ENCODE results near the gene PDE4D. TPM values are rescaled to one million over a fixed set of nuclear protein-coding genes. Genes with fewer than 3 reads are reported as not detected.
"Not testable (repeated sequence)": the region's sequence is repeated elsewhere in the genome, so short reads cannot be mapped to it uniquely, and the experiment has no call there.

Gene PDE4D
- total RNA-seq, 1 donor = 12.7 TPM

GRCh38 chr5:59001716-59002115 lies 891.8 kb downstream of the PDE4D start:
- TF ChIP-seq CTCF (IDR thresholded peaks at IDR 0.05; ENCODE audit: insufficient read depth, low read length) = no peak
- no peak for DNase-seq (ENCODE audit: low read depth)
- no peak overlapping the region for H3K4me3 ChIP-seq (ENCODE audit: low read depth, low read length)

GRCh38 chr5:59001154-59001553 lies 892.4 kb downstream of the PDE4D start:
- no peak for TF ChIP-seq CTCF (IDR thresholded peaks at IDR 0.05; ENCODE audit: insufficient read depth, low read length)
- H3K4me3 ChIP-seq (ENCODE audit: low read depth, low read length) = no peak overlapping the region
- peak; percentile 44 for DNase-seq (ENCODE audit: low read depth)

GRCh38 chr5:59000211-59000610 lies 893.3 kb downstream of the PDE4D start:
- H3K4me3 ChIP-seq (ENCODE audit: low read depth, low read length) = no peak overlapping the region
- no peak for TF ChIP-seq CTCF (IDR thresholded peaks at IDR 0.05; ENCODE audit: insufficient read depth, low read length)
- no peak for DNase-seq (ENCODE audit: low read depth)

- no peak for DNase-seq (ENCODE audit: low read depth)
- no peak for TF ChIP-seq CTCF (IDR thresholded peaks at IDR 0.05; ENCODE audit: insufficient read depth, low read length)
- H3K4me3 ChIP-seq (ENCODE audit: low read depth, low read length) = no peak overlapping the region
Observed at GRCh38 chr5:58999804-59000203, 893.7 kb downstream of the PDE4D start.

GRCh38 chr5:58998544-58998943 lies 895.0 kb downstream of the PDE4D start:
- DNase-seq (ENCODE audit: low read depth) = no peak
- no peak overlapping the region for H3K4me3 ChIP-seq (ENCODE audit: low read depth, low read length)
- no peak for TF ChIP-seq CTCF (IDR thresholded peaks at IDR 0.05; ENCODE audit: insufficient read depth, low read length)

- not testable (repeated sequence) for H3K4me3 ChIP-seq (ENCODE audit: low read depth, low read length); DNase-seq (ENCODE audit: low read depth)
Observed at GRCh38 chr5:58995779-58996178, 897.7 kb downstream of the PDE4D start.

GRCh38 chr5:58993461-58993860 lies 900.1 kb downstream of the PDE4D start:
- TF ChIP-seq CTCF (IDR thresholded peaks at IDR 0.05; ENCODE audit: insufficient read depth, low read length) = no peak
- H3K4me3 ChIP-seq (ENCODE audit: low read depth, low read length) = no peak overlapping the region
- DNase-seq (ENCODE audit: low read depth) = no peak

Data from fibroblast of the aortic adventitia (primary cell).